NOMO-1 (cell line): ENCODE data around the gene ZSWIM7.

Source experiments
- DNase-seq, 2 experiments: peaks; one replicate each; lab custom pipeline; 2025; ENCODE audit not compliant: unreplicated experiment in 2 of 2; lab: John Stamatoyannopoulos, UW

Gene ZSWIM7

DNA sequence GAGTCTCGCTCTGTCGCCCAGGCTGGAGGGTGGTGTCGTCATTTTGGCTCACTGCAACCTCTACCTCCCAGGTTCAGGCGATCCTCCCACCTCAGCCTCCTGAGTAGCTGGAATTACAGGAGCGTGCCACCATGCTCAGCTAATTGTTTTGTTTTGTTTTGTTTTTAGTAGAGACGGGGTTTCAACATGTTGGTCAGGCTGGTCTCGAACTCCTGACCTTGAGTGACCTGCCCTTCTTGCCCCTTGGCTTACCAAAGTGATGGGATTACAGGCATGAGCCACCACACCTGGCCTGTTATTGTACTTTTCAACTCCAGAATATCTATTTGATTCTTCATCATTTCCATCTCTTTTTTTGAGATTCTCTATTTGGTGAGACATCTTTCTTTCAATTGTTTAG lies 63.6 kb downstream of the ZSWIM7 start:
- no peak for DNase-seq

DNA sequence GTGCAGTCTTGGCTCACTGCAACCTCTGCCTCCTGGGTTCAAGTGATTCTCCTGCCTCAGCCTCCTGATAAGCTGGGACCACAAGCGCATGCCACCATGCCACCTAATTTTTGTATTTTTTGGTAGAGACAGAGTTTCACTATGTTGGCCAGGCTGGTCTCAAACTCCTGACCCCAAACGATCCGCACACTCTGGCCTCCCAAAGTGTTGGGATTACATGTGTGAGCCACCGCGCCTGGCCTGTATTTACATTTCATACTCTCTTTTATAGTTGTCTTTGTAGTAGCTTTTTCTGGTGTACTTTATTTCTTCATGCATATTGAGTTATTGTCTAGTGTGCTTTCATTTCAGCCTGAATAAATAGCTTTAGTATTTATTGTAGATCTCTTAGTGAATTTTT lies 64.6 kb downstream of the ZSWIM7 start:
- no peak for DNase-seq

GRCh38 chr17:15931394-15931793 lies 68.1 kb downstream of the ZSWIM7 start:
- DNase-seq: no peak

DNA sequence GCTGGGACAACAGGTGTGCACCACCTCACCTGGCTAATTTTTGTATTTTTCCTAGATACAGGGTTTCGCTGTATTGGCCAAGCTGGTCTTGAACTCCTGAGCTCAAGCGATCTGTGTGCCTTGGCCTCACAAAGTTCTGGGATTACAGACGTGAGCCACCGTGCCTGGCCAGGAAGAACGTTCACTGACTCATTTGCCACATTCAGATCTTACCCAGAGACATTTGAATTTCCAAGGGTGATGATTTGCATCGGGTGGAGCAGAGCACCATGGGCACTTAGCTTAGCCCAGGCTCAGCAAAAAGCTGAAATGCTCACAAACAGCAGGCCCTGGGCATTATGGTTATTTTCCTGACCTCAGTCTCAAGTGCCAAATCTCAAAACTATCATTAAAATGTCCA lies 69.1 kb downstream of the ZSWIM7 start:
- DNase-seq: no peak

GRCh38 chr17:15929941-15930340 lies 69.6 kb downstream of the ZSWIM7 start:
- no peak for DNase-seq

- no peak for DNase-seq
Measured at GRCh38 chr17:15928286-15928785, 71.2 kb downstream of the ZSWIM7 start.
